ENCODE data around the gene MAP3K2. TPM values are rescaled to one million over a fixed set of nuclear protein-coding genes. Genes with fewer than 3 reads are reported as not detected.

The MAP3K2 gene
- total RNA-seq, 1 experiment from 2014 or later, result 38.7 TPM

- ChIA-PET POLR2A (no interaction called here), CTCF (no interaction called here)
- no peaks in the 10 kb centered on the region for H3K9me3 ChIP-seq
- no peak for DNase-seq
- H3K4me1 Mint-ChIP-seq (ENCODE audit: low read depth, unreplicated experiment), result no peaks in the 10 kb centered on the region
- H3K4me3 ChIP-seq (ENCODE audit: low read depth, low read length), result no peak overlapping the region
- no peak overlapping the region for H3K27ac Mint-ChIP-seq (ENCODE audit: unreplicated experiment)
- H3K9me3 Mint-ChIP-seq (ENCODE audit: unreplicated experiment), result no peaks in the 10 kb centered on the region
- peaks cover 8% of the 10 kb centered on the region for H3K36me3 ChIP-seq (ENCODE audit: control insufficient read depth, insufficient read depth, low read length)
- no peaks in the 10 kb centered on the region for H3K27me3 ChIP-seq (replicated peaks; ENCODE audit: control insufficient read depth, insufficient read depth, low read length)
- H3K4me3 Mint-ChIP-seq (ENCODE audit: unreplicated experiment), result no peak overlapping the region
- BruUV-seq (replicated peaks), result no TSS peak
- H3K36me3 Mint-ChIP-seq (ENCODE audit: insufficient read depth, unreplicated experiment), result peaks cover 92% of the 10 kb centered on the region
- intact Hi-C loops (cut with micrococcal nuclease; ENCODE audit: unreplicated experiment), result no loop called here
- no peaks in the 10 kb centered on the region for H3K27me3 Mint-ChIP-seq (ENCODE audit: insufficient read depth, unreplicated experiment)
- H3K4me1 ChIP-seq, result no peaks in the 10 kb centered on the region
- TF ChIP-seq, protein P1, sequence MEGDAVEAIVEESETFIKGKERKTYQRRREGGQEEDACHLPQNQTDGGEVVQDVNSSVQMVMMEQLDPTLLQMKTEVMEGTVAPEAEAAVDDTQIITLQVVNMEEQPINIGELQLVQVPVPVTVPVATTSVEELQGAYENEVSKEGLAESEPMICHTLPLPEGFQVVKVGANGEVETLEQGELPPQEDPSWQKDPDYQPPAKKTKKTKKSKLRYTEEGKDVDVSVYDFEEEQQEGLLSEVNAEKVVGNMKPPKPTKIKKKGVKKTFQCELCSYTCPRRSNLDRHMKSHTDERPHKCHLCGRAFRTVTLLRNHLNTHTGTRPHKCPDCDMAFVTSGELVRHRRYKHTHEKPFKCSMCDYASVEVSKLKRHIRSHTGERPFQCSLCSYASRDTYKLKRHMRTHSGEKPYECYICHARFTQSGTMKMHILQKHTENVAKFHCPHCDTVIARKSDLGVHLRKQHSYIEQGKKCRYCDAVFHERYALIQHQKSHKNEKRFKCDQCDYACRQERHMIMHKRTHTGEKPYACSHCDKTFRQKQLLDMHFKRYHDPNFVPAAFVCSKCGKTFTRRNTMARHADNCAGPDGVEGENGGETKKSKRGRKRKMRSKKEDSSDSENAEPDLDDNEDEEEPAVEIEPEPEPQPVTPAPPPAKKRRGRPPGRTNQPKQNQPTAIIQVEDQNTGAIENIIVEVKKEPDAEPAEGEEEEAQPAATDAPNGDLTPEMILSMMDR (IDR thresholded peaks at IDR 0.05; ENCODE audit: insufficient read depth in 1 of 2, low read depth in 1 of 2, low read length in 1 of 2, severe bottlenecking in 1 of 2, unreplicated experiment in 1 of 2), result no peak
Measured at GRCh38 chr2:127275789-127276188, 112.0 kb downstream of the MAP3K2 start.

GRCh38 chr2:127275356-127275755 lies 112.4 kb downstream of the MAP3K2 start:
- H3K27ac Mint-ChIP-seq (ENCODE audit: unreplicated experiment), result no peak overlapping the region
- BruUV-seq (replicated peaks), result no TSS peak
- Histone ChIP-seq H3K4me3 (ENCODE audit: low read depth, low read length) (no peak overlapping the region), H3K9me3 (no peaks in the 10 kb centered on the region), H3K4me1 (no peaks in the 10 kb centered on the region), H3K27me3 (replicated peaks; ENCODE audit: control insufficient read depth, insufficient read depth, low read length) (no peaks in the 10 kb centered on the region), H3K36me3 (ENCODE audit: control insufficient read depth, insufficient read depth, low read length) (peaks cover 8% of the 10 kb centered on the region)
- ChIA-PET CTCF (no interaction called here), POLR2A (no interaction called here)
- no peaks in the 10 kb centered on the region for H3K27me3 Mint-ChIP-seq (ENCODE audit: insufficient read depth, unreplicated experiment)
- H3K4me3 Mint-ChIP-seq (ENCODE audit: unreplicated experiment), result no peak overlapping the region
- intact Hi-C loops (cut with micrococcal nuclease; ENCODE audit: unreplicated experiment), result no loop called here
- TF ChIP-seq, protein P1 (IDR thresholded peaks at IDR 0.05; ENCODE audit: insufficient read depth in 1 of 2, low read depth in 1 of 2, low read length in 1 of 2, severe bottlenecking in 1 of 2, unreplicated experiment in 1 of 2), result no peak
- H3K9me3 Mint-ChIP-seq (ENCODE audit: unreplicated experiment), result no peaks in the 10 kb centered on the region
- peaks cover 92% of the 10 kb centered on the region for H3K36me3 Mint-ChIP-seq (ENCODE audit: insufficient read depth, unreplicated experiment)
- no peaks in the 10 kb centered on the region for H3K4me1 Mint-ChIP-seq (ENCODE audit: low read depth, unreplicated experiment)
- DNase-seq, result no peak

GRCh38 chr2:127270663-127271062 lies 117.1 kb downstream of the MAP3K2 start:
- Mint-ChIP-seq H3K36me3 (ENCODE audit: insufficient read depth, unreplicated experiment) (peaks cover 91% of the 10 kb centered on the region), H3K4me1 (ENCODE audit: low read depth, unreplicated experiment) (no peaks in the 10 kb centered on the region), H3K27me3 (ENCODE audit: insufficient read depth, unreplicated experiment) (no peaks in the 10 kb centered on the region), H3K27ac (ENCODE audit: unreplicated experiment) (no peak overlapping the region), H3K9me3 (ENCODE audit: unreplicated experiment) (no peaks in the 10 kb centered on the region), H3K4me3 (ENCODE audit: unreplicated experiment) (no peak overlapping the region)
- BruUV-seq (replicated peaks), result no TSS peak
- intact Hi-C loops (cut with micrococcal nuclease; ENCODE audit: unreplicated experiment), result no loop called here
- no peaks in the 10 kb centered on the region for H3K4me1 ChIP-seq
- ChIA-PET CTCF (interaction anchor here (1.3 kb wide), 1 partner anchor 73 kb away, joined by 3 read pairs; no protein-coding TSS in a partner anchor), POLR2A (no interaction called here)
- TF ChIP-seq, protein P1 (IDR thresholded peaks at IDR 0.05; ENCODE audit: insufficient read depth in 1 of 2, low read depth in 1 of 2, low read length in 1 of 2, severe bottlenecking in 1 of 2, unreplicated experiment in 1 of 2), result peak in 1 of 2 experiments; percentile 8
- peaks cover 6% of the 10 kb centered on the region for H3K36me3 ChIP-seq (ENCODE audit: control insufficient read depth, insufficient read depth, low read length)
- no peaks in the 10 kb centered on the region for H3K9me3 ChIP-seq
- H3K27me3 ChIP-seq (replicated peaks; ENCODE audit: control insufficient read depth, insufficient read depth, low read length), result no peaks in the 10 kb centered on the region
- DNase-seq, result no peak
- H3K4me3 ChIP-seq (ENCODE audit: low read depth, low read length), result no peak overlapping the region

Measured in Caco-2 (cell line).